KMS-11 (cell line): ENCODE data around the gene SNCAIP.

Experiments used
- H2AFZ ChIP-seq: fragments of 200-600 bp; sonication (generic); 2 replicates; pipeline ENCODE4 v1.6.1; 2016; ENCODE audit warnings: antibody characterized with exemption, mixed run types, low read depth
- H3K27ac ChIP-seq: fragments of 200-600 bp; sonication (generic); 2 replicates; pipeline ENCODE4 v1.6.1; 2016; ENCODE audit warnings: mild to moderate bottlenecking, mixed run types
- H3K27me3 ChIP-seq: fragments of 200-600 bp; sonication (generic); 2 replicates; pipeline ENCODE4 v1.6.1; 2017; ENCODE audit warnings: mild to moderate bottlenecking, low read depth, mixed run types, moderate library complexity; ENCODE audit not compliant: insufficient read depth
- H3K36me3 ChIP-seq: fragments of 200-600 bp; sonication (generic); 2 replicates; pipeline ENCODE4 v1.6.1; 2017; ENCODE audit warnings: mild to moderate bottlenecking, mixed run types; ENCODE audit not compliant: insufficient read depth
- H3K4me1 ChIP-seq: fragments of 200-600 bp; sonication (generic); 2 replicates; pipeline ENCODE4 v1.6.1; 2016; ENCODE audit warnings: mild to moderate bottlenecking, low read depth, mixed run types; ENCODE audit not compliant: poor library complexity, severe bottlenecking
- H3K4me2 ChIP-seq: fragments of 200-600 bp; sonication (generic); 2 replicates; pipeline ENCODE4 v1.7.0; 2016; ENCODE audit warnings: mild to moderate bottlenecking, mixed run types
- H3K4me3 ChIP-seq: fragments of 200-600 bp; sonication (generic); IDR thresholded peaks from 2 replicates; pipeline ENCODE4 v1.6.1; 2017; ENCODE audit warnings: low read depth, low read length, mixed read lengths; ENCODE audit not compliant: insufficient read depth
- H3K79me2 ChIP-seq: fragments of 200-600 bp; sonication (generic); 2 replicates; pipeline ENCODE4 v1.6.1; 2016; ENCODE audit warnings: low read depth, mixed run types; ENCODE audit not compliant: insufficient read depth
- H3K9ac ChIP-seq: fragments of 200-600 bp; sonication (generic); 2 replicates; pipeline ENCODE4 v1.6.1; 2016; ENCODE audit warnings: mild to moderate bottlenecking, mixed run types
- H4K20me1 ChIP-seq: fragments of 200-600 bp; sonication (generic); 2 replicates; pipeline ENCODE4 v1.6.1; 2016; ENCODE audit warnings: mild to moderate bottlenecking, mixed run types; ENCODE audit not compliant: insufficient read depth
- TF ChIP-seq, protein P1 (sequence below): fragments of 200-600 bp; sonication (generic); conservative IDR thresholded peaks from 2 replicates; pipeline ENCODE4 v1.6.1; 2017; ENCODE audit warnings: low read depth, mild to moderate bottlenecking, antibody characterized with exemption, low read length, moderate library complexity, mixed read lengths

SNCAIP gene

DNA sequence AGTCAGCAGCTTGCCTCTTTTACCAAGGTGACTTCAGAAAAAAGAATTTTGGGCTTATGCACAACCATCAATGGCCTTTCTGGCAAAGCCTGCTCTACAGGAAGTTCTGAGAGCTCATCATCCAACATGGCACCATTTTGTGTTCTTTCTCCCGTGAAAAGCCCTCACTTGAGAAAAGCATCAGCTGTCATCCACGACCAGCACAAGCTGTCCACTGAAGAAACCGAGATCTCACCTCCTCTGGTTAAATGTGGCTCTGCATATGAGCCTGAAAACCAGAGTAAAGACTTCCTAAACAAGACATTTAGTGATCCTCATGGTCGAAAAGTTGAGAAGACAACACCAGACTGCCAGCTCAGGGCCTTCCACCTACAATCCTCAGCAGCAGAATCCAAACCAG, 111.2 kb downstream of the SNCAIP start:
- peaks cover 20% of the 10 kb centered on the region for H3K4me1 ChIP-seq
- TF ChIP-seq, protein P1, sequence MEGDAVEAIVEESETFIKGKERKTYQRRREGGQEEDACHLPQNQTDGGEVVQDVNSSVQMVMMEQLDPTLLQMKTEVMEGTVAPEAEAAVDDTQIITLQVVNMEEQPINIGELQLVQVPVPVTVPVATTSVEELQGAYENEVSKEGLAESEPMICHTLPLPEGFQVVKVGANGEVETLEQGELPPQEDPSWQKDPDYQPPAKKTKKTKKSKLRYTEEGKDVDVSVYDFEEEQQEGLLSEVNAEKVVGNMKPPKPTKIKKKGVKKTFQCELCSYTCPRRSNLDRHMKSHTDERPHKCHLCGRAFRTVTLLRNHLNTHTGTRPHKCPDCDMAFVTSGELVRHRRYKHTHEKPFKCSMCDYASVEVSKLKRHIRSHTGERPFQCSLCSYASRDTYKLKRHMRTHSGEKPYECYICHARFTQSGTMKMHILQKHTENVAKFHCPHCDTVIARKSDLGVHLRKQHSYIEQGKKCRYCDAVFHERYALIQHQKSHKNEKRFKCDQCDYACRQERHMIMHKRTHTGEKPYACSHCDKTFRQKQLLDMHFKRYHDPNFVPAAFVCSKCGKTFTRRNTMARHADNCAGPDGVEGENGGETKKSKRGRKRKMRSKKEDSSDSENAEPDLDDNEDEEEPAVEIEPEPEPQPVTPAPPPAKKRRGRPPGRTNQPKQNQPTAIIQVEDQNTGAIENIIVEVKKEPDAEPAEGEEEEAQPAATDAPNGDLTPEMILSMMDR, result no peak
- no peak overlapping the region for H2AFZ ChIP-seq
- H3K79me2 ChIP-seq, result no peaks in the 10 kb centered on the region
- H3K36me3 ChIP-seq, result no peaks in the 10 kb centered on the region
- no peaks in the 10 kb centered on the region for H4K20me1 ChIP-seq
- H3K9ac ChIP-seq, result no peak overlapping the region
- H3K4me2 ChIP-seq, result no peak overlapping the region
- H3K4me3 ChIP-seq, result no peak overlapping the region
- no peaks in the 10 kb centered on the region for H3K27me3 ChIP-seq
- no peak overlapping the region for H3K27ac ChIP-seq

DNA sequence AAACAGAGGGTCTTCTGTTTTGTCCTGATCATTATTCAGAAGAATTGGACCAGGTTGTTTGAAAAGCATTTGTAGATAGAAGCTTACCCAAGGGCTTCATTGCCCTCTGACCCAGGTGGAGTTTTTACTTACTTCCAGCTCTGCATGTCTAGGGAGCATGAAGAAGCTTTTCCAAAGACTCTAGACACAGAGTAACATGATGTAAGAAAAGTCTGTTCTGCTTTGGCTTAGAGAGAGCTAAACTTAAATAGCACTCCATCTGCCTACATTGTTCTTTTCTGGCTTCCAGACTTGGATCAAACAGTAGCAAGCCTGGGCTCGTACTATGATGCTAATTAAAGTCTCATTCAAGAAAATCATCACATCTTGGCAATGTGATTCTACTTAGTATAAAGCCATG, 112.1 kb downstream of the SNCAIP start:
- Histone ChIP-seq H3K27me3 (no peaks in the 10 kb centered on the region), H3K36me3 (no peaks in the 10 kb centered on the region), H3K4me1 (peaks cover 20% of the 10 kb centered on the region), H3K4me3 (no peak overlapping the region), H4K20me1 (no peaks in the 10 kb centered on the region), H2AFZ (no peak overlapping the region), H3K79me2 (no peaks in the 10 kb centered on the region), H3K27ac (no peak overlapping the region), H3K4me2 (no peak overlapping the region), H3K9ac (no peak overlapping the region)
- TF ChIP-seq, protein P1, result no peak

DNA sequence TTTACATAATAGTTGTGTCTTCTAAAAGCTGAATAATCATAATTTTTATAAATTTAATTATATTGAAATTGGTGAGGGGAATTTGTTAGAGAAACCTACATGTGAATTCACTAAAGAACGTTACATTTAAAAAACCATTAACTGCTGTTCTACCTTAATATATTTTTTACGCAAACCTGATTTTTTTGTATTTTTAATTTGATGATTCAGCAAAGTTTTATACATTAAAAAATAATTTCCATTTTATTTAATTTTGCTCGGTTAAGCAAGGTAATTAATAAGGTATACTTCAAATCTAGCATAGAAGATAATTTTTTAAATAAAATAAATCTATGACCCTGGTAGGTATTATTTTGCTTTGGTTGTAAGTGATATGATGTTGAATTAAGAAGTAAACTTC, 114.3 kb downstream of the SNCAIP start:
- H3K79me2 ChIP-seq, result no peaks in the 10 kb centered on the region
- no peaks in the 10 kb centered on the region for H4K20me1 ChIP-seq
- no peak overlapping the region for H3K4me3 ChIP-seq
- no peak overlapping the region for H2AFZ ChIP-seq
- peaks cover 12% of the 10 kb centered on the region for H3K4me1 ChIP-seq
- H3K27ac ChIP-seq, result no peak overlapping the region
- TF ChIP-seq, protein P1, result no peak
- H3K9ac ChIP-seq, result no peak overlapping the region
- H3K4me2 ChIP-seq, result no peak overlapping the region
- no peaks in the 10 kb centered on the region for H3K36me3 ChIP-seq
- no peaks in the 10 kb centered on the region for H3K27me3 ChIP-seq

DNA sequence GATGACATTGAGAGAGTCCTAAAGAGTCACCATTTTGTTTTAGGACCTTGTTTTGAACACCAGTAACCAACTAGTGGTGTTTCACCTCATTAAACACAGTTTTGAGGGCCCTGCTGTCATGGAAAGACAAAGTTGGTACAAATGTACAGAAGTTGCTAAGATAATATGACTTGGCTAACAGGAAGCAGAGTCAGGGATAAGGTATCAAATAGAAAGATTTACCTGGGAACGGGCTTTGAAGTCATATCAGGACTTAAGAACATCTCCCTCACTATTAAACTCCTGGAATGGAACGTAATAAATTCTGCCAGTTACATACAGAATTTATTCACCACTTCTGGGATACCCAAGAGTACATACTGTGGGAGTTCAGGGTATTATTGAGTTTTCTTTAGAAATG, 115.6 kb downstream of the SNCAIP start:
- H3K27ac ChIP-seq, result no peak overlapping the region
- TF ChIP-seq, protein P1, result no peak
- no peak overlapping the region for H2AFZ ChIP-seq
- H3K4me2 ChIP-seq, result no peak overlapping the region
- H3K79me2 ChIP-seq, result no peaks in the 10 kb centered on the region
- H3K36me3 ChIP-seq, result no peaks in the 10 kb centered on the region
- H3K4me1 ChIP-seq, result no peaks in the 10 kb centered on the region
- no peak overlapping the region for H3K9ac ChIP-seq
- no peaks in the 10 kb centered on the region for H3K27me3 ChIP-seq
- H4K20me1 ChIP-seq, result no peaks in the 10 kb centered on the region
- no peak overlapping the region for H3K4me3 ChIP-seq
